GM23338 (cell line): ENCODE data around the gene TWIST2. TPM values are rescaled to one million over a fixed set of nuclear protein-coding genes. Genes with fewer than 3 reads are reported as not detected.

Experiments used
- ATAC-seq: fragments of 200-7000 bp; cut with Tn5 transposase; 3 replicates; pipeline ENCODE4 v1.9.1; 2020
- DNase-seq: peaks from one replicate; pipeline ENCODE4 v3.0.0-alpha.2; 2015; ENCODE audit warnings: low spot score
- H2AFZ ChIP-seq: fragments of 200-600 bp; sonication (generic); 2 replicates; pipeline ENCODE4 v1.8.0; 2016; ENCODE audit warnings: antibody characterized with exemption, mild to moderate bottlenecking, moderate library complexity
- H3F3A ChIP-seq: fragments of 200-600 bp; sonication (generic); replicated peaks from 2 replicates; pipeline ENCODE4 v1.8.0; 2017; ENCODE audit warnings: antibody characterized with exemption, mixed run types, low read depth
- H3K27ac ChIP-seq: fragments of 200-600 bp; sonication (generic); 2 replicates; pipeline ENCODE4 v1.6.1; 2016; ENCODE audit warnings: low read depth
- H3K27me3 ChIP-seq: fragments of 200-600 bp; sonication (generic); 2 replicates; pipeline ENCODE4 v1.8.0; 2016; ENCODE audit warnings: mild to moderate bottlenecking, mixed run types, moderate library complexity; ENCODE audit not compliant: insufficient read depth
- H3K36me3 ChIP-seq: fragments of 200-600 bp; sonication (generic); 2 replicates; pipeline ENCODE4 v1.8.0; 2016; ENCODE audit warnings: mild to moderate bottlenecking; ENCODE audit not compliant: insufficient read depth
- H3K4me1 ChIP-seq: fragments of 200-600 bp; sonication (generic); 2 replicates; pipeline ENCODE4 v1.8.0; 2016; ENCODE audit warnings: mild to moderate bottlenecking, moderate library complexity; ENCODE audit not compliant: insufficient read depth
- H3K4me2 ChIP-seq: fragments of 200-600 bp; sonication (generic); 2 replicates; pipeline ENCODE4 v1.7.1; 2017; ENCODE audit warnings: mixed run types
- H3K4me3 ChIP-seq: fragments of 200-600 bp; sonication (generic); 2 replicates; pipeline ENCODE4 v1.6.1; 2016; ENCODE audit warnings: mixed run types
- H3K79me2 ChIP-seq: fragments of 200-600 bp; sonication (generic); replicated peaks from 2 replicates; pipeline ENCODE4 v1.8.0; 2017; ENCODE audit warnings: mild to moderate bottlenecking; ENCODE audit not compliant: insufficient read depth
- H3K9me2 ChIP-seq: fragments of 200-600 bp; sonication (generic); 2 replicates; pipeline ENCODE4 v1.8.0; 2017; ENCODE audit not compliant: insufficient read depth
- H4K20me1 ChIP-seq: fragments of 200-600 bp; sonication (generic); replicated peaks from 2 replicates; pipeline ENCODE4 v1.8.0; 2017; ENCODE audit warnings: mild to moderate bottlenecking; ENCODE audit not compliant: insufficient read depth
- H3K27ac Mint-ChIP-seq: 2 replicates; pipeline ENCODE4 v1.8.0; 2020; ENCODE audit warnings: inconsistent platforms, mild to moderate bottlenecking, moderate library complexity, mixed read lengths
- H3K27me3 Mint-ChIP-seq: 3 replicates; pipeline ENCODE4 v1.8.0; 2022; ENCODE audit warnings: low read depth, mild to moderate bottlenecking, moderate library complexity, mixed read lengths, inconsistent platforms; ENCODE audit not compliant: insufficient read depth, poor library complexity
- H3K36me3 Mint-ChIP-seq: 3 replicates; pipeline ENCODE4 v1.8.0; 2021; ENCODE audit warnings: low read depth, mild to moderate bottlenecking, inconsistent platforms, moderate library complexity, mixed read lengths
- H3K4me1 Mint-ChIP-seq: 3 replicates; pipeline ENCODE4 v1.8.0; 2020; ENCODE audit warnings: mild to moderate bottlenecking, inconsistent platforms, mixed read lengths
- H3K4me3 Mint-ChIP-seq: 3 replicates; pipeline ENCODE4 v1.8.0; 2021; ENCODE audit warnings: moderate library complexity, mild to moderate bottlenecking, inconsistent platforms, mixed read lengths
- H3K9me3 Mint-ChIP-seq: 3 replicates; pipeline ENCODE4 v1.8.0; 2020; ENCODE audit warnings: moderate library complexity, mild to moderate bottlenecking, inconsistent platforms, mixed read lengths
- CREB1 ChIP-seq: fragments of 250-450 bp; sonication (Bioruptor Pico); IDR thresholded peaks from 2 replicates; pipeline ENCODE4 v1.5.0; 2020; ENCODE audit warnings: low read depth, mild to moderate bottlenecking, moderate library complexity
- CTCF ChIP-seq, 2 experiments: fragments of 200-600 bp in 1 of 2; sonication (generic) in 1 of 2; conservative IDR thresholded peaks; 2 replicates each; pipeline versions ENCODE4 v1.5.1 to v1.6.1; 2016 to 2017; ENCODE audit warnings: antibody characterized with exemption in 2 of 2, low read depth in 2 of 2, mild to moderate bottlenecking in 2 of 2, moderate library complexity in 1 of 2
- ETS1 ChIP-seq: IDR thresholded peaks from 2 replicates; pipeline ENCODE4 v1.6.1; 2016; ENCODE audit warnings: antibody characterized with exemption
- EZH2 ChIP-seq: fragments of 200-600 bp; sonication (generic); IDR thresholded peaks from one replicate; pipeline ENCODE4 v1.8.0; 2017; ENCODE audit warnings: antibody characterized with exemption, mild to moderate bottlenecking, low read depth; ENCODE audit not compliant: unreplicated experiment
- EZH2phosphoT487 ChIP-seq: fragments of 200-600 bp; sonication (generic); IDR thresholded peaks from one replicate; pipeline ENCODE4 v1.8.1; 2018; ENCODE audit warnings: antibody characterized with exemption; ENCODE audit not compliant: unreplicated experiment
- JUNB ChIP-seq: IDR thresholded peaks from one replicate; pipeline ENCODE4 v1.6.1; 2016; ENCODE audit warnings: antibody characterized with exemption; ENCODE audit not compliant: unreplicated experiment
- NANOG ChIP-seq: IDR thresholded peaks from 2 replicates; pipeline ENCODE4 v1.6.1; 2016; ENCODE audit warnings: antibody characterized with exemption, borderline replicate concordance
- POLR2AphosphoS5 ChIP-seq: IDR thresholded peaks from 2 replicates; pipeline ENCODE4 v1.6.1; 2016; ENCODE audit warnings: antibody characterized with exemption, low read depth
- REST ChIP-seq: IDR thresholded peaks from one replicate; pipeline ENCODE4 v1.6.1; 2018; ENCODE audit warnings: antibody characterized with exemption; ENCODE audit not compliant: unreplicated experiment
- STAT1 ChIP-seq: IDR thresholded peaks from one replicate; pipeline ENCODE4 v1.6.1; 2016; ENCODE audit warnings: antibody characterized with exemption; ENCODE audit not compliant: unreplicated experiment
- ZNF114 ChIP-seq: fragments of 250-450 bp; sonication (Bioruptor Pico); IDR thresholded peaks from 2 replicates; pipeline ENCODE4 v1.5.0; 2020; ENCODE audit warnings: mild to moderate bottlenecking, moderate library complexity
- ZNF331 ChIP-seq: fragments of 250-450 bp; sonication (Bioruptor Pico); IDR thresholded peaks from 2 replicates; pipeline ENCODE4 v1.5.0; 2020; ENCODE audit warnings: low read depth, mild to moderate bottlenecking, moderate library complexity
- ZNF462 ChIP-seq: fragments of 250-450 bp; sonication (Bioruptor Pico); IDR thresholded peaks from 2 replicates; pipeline ENCODE4 v1.5.0; 2020; ENCODE audit warnings: mild to moderate bottlenecking, moderate library complexity
- polyA plus RNA-seq: library from polyadenylated mRNA; unstranded; fragments of >200 nt; fragmentation: Nextera tagmentation; extraction: Ambion mirVana; gene quantifications from 2 replicates; pipeline ENCODE4 v1.2.1, GENCODE V29; 2016
- total RNA-seq: library from RNA; depleted of rRNA; stranded (reverse); fragments of >200 nt; shearing (Covaris generic); gene quantifications from 2 replicates; pipeline ENCODE4 v1.2.3, GENCODE V29; 2014

Gene TWIST2
- total and polyA plus RNA-seq, 2 experiments from 2014 or later: 7.0 to 12.5 TPM

GRCh38 chr2:238868067-238868524 is 20.2 kb downstream of the TWIST2 start:
- no peak overlapping the region for H3K4me2 ChIP-seq

More at GRCh38 chr2:238868067-238868524, 20.2 kb downstream of the TWIST2 start:
- Mint-ChIP-seq H3K9me3 (peaks cover 13% of the 10 kb centered on the region), H3K27me3 (peaks cover 8% of the 10 kb centered on the region), H3K36me3 (no peaks in the 10 kb centered on the region), H3K4me1 (peaks cover 17% of the 10 kb centered on the region), H3K27ac (no peak overlapping the region; the same call in 1 of the 2 replicates), H3K4me3 (no peak overlapping the region)
- Histone ChIP-seq H3F3A (no peaks in the 10 kb centered on the region), H4K20me1 (no peaks in the 10 kb centered on the region; the same call in none of the 2 replicates), H3K27me3 (no peaks in the 10 kb centered on the region), H3K4me3 (no peak overlapping the region), H3K79me2 (no peaks in the 10 kb centered on the region), H3K4me1 (peaks cover 8% of the 10 kb centered on the region; the same call in 1 of the 2 replicates), H3K27ac (no peak overlapping the region), H3K36me3 (no peaks in the 10 kb centered on the region), H3K9me2 (no peaks in the 10 kb centered on the region), H2AFZ (no peak overlapping the region)
- ATAC-seq (no peak), DNase-seq (no peak)
- TF ChIP-seq JUNB: no peak
- TF ChIP-seq ZNF114: no peak
- TF ChIP-seq ETS1: no peak
- TF ChIP-seq ZNF331 (CRISPR knock-in tag): no peak
- TF ChIP-seq EZH2: no peak
- TF ChIP-seq STAT1: no peak
- TF ChIP-seq POLR2AphosphoS5: no peak
- no peak for TF ChIP-seq CTCF (conservative IDR thresholded peaks at IDR 0.05; ENCODE audit: low read depth in 2 of 2)
- TF ChIP-seq CREB1 (CRISPR knock-in tag): no peak
- TF ChIP-seq EZH2phosphoT487: no peak
- no peak for TF ChIP-seq ZNF462 (CRISPR knock-in tag)
- no peak for TF ChIP-seq REST
- TF ChIP-seq NANOG: no peak
